Left ventricle myocardium inferior (tissue), 1 donor: Measurements from ENCODE around the gene AZU1. TPM values are rescaled to one million over a fixed set of nuclear protein-coding genes. Genes with fewer than 3 reads are reported as not detected.

Experiments
- DNase-seq: peaks from one replicate; pipeline ENCODE4 v3.0.0-alpha.2; 2020
- H3K27ac ChIP-seq: fragments of 200-600 bp; replicated peaks from 2 replicates; pipeline ENCODE4 v1.8.0; 2021
- H3K27me3 ChIP-seq: fragments of 200-600 bp; 2 replicates; pipeline ENCODE4 v1.8.0; 2021; ENCODE audit warnings: low read depth
- H3K36me3 ChIP-seq: fragments of 200-600 bp; 2 replicates; pipeline ENCODE4 v1.8.0; 2021
- H3K4me1 ChIP-seq: fragments of 200-600 bp; 2 replicates; pipeline ENCODE4 v1.8.0; 2021
- H3K4me3 ChIP-seq: fragments of 200-600 bp; 2 replicates; pipeline ENCODE4 v1.8.0; 2021; ENCODE audit warnings: mild to moderate bottlenecking, moderate library complexity
- H3K9me3 ChIP-seq: fragments of 200-600 bp; replicated peaks from 2 replicates; pipeline ENCODE4 v1.8.0; 2021
- CTCF ChIP-seq: fragments of 200-600 bp; IDR thresholded peaks from 2 replicates; pipeline ENCODE4 v1.8.0; 2021; ENCODE audit warnings: antibody characterized with exemption, mild to moderate bottlenecking, borderline replicate concordance
- intact Hi-C: fragments of 100-400 bp; cut with micrococcal nuclease; formaldehyde crosslinking; loops from one replicate; pipeline ENCODE4 v1.11.0; 2022
- long read RNA-seq: library from polyadenylated mRNA; unstranded; transcript quantifications from one replicate; pipeline ENCODE4 v2.0.0, GENCODE V29; 2021
- total RNA-seq: library from RNA; stranded (reverse); fragmentation: NEBNext Ultra II Directional; extraction: Animal tissue kit (Norgen Biotek cat#: 25700); gene quantifications from one replicate; pipeline ENCODE4 v1.2.1, GENCODE V29; 2021
- donor health status: DM: no; HTN: yes; CAD: no; lungs with severe emphysema.

AZU1 gene
- total RNA-seq = not detected
- long read RNA-seq = 0 reads

GRCh38 chr19:827710-828321, at the start of gene AZU1:
Gene AZU1, plus strand, starts transcription at chr19:827837. Its CDS starts 10 bp downstream, at chr19:827847.
- H3K9me3 ChIP-seq = no peaks in the 10 kb centered on the region
- intact Hi-C loops = no loop called here
- peaks cover 62% of the 10 kb centered on the region for H3K27me3 ChIP-seq
- no peaks in the 10 kb centered on the region for H3K36me3 ChIP-seq
- DNase-seq = no peak
- no peak within 1 kb of the TSS for H3K4me3 ChIP-seq
- H3K27ac ChIP-seq = no peak within 1 kb of the TSS
- TF ChIP-seq CTCF = no peak
- H3K4me1 ChIP-seq = no peaks in the 10 kb centered on the region

DNA sequence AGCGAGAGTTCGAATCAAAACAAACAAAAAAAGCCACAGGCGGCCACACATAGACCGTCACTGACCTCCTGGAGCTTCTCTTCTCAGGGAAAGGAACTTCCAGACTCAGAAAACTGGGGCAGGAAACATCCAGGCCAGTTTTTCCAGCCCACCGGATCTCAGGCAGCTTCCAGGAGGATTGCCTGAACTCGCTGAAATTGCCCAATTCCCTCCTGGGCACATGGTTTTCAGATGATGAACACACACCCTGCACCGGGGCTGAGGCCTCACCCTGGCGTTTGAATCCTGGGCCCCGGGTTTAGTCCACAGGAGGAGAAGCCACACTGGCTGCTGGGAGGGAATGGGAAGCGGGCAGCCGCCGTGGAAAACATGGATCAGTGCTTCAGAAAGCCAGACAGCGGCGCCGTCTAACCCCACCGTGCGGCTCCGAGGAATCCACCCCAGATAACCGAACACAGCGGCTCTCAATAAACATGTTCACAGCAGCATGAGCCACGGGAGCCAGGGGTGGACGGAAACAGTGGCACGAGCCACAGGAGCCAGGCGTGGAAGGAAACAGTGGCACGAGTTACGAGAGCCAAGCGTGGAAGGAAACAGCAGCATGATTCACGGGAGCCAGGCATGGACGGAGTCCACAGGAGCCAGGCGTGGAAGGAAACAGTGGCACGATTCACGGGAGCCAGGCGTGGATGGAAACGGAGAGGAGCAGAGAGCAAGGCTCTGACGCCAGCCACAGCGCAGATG, 48.6 kb upstream of the AZU1 start:
- H3K9me3 ChIP-seq = no peaks in the 10 kb centered on the region
- peaks cover 35% of the 10 kb centered on the region for H3K4me1 ChIP-seq
- no peak for TF ChIP-seq CTCF
- no peak for DNase-seq
- H3K36me3 ChIP-seq = no peaks in the 10 kb centered on the region
- peak overlapping the region; percentile 76 for H3K27ac ChIP-seq
- intact Hi-C loops = no loop called here
- H3K27me3 ChIP-seq = peaks cover 16% of the 10 kb centered on the region
- peak overlapping the region; percentile 42 for H3K4me3 ChIP-seq

GRCh38 chr19:780935-781334, 46.7 kb upstream of the AZU1 start:
- TF ChIP-seq CTCF = no peak
- H3K27me3 ChIP-seq = peaks cover 16% of the 10 kb centered on the region
- no peak for DNase-seq
- peak overlapping the region; percentile 91 for H3K27ac ChIP-seq
- H3K36me3 ChIP-seq = no peaks in the 10 kb centered on the region
- peak overlapping the region; percentile 61 for H3K4me3 ChIP-seq
- H3K4me1 ChIP-seq = peaks cover 44% of the 10 kb centered on the region
- no peaks in the 10 kb centered on the region for H3K9me3 ChIP-seq
- intact Hi-C loops = no loop called here

DNA sequence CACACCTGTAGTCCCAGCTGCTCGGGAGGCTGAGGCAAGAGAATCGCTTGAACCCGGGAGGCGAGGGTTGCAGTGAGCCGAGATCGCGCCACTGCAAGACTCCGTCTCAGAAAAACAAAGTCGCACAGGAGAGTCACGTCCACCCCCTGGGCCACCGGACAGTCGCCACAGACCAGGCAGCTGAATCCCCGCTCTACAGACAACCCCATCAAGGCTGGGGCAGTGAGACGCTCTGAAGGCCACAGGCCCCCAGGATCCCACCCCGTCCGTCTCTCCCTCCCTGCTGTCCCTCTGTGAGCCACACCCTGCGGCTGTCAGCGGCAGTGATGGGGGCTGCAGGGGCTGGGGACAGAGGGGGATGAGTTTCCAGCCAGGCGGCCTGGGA, 45.8 kb upstream of the AZU1 start:
- no peak for TF ChIP-seq CTCF
- H3K36me3 ChIP-seq = no peaks in the 10 kb centered on the region
- H3K27me3 ChIP-seq = peaks cover 16% of the 10 kb centered on the region
- peaks cover 44% of the 10 kb centered on the region for H3K4me1 ChIP-seq
- intact Hi-C loops = no loop called here
- H3K27ac ChIP-seq = peak overlapping the region; percentile 91
- no peaks in the 10 kb centered on the region for H3K9me3 ChIP-seq
- H3K4me3 ChIP-seq = peak overlapping the region; percentile 61
- no peak for DNase-seq

GRCh38 chr19:782185-782877, 45.3 kb upstream of the AZU1 start:
- no peak for TF ChIP-seq CTCF
- no peak for DNase-seq
- H3K27ac ChIP-seq = peak overlapping the region; percentile 91
- H3K9me3 ChIP-seq = no peaks in the 10 kb centered on the region
- H3K27me3 ChIP-seq = peaks cover 16% of the 10 kb centered on the region
- intact Hi-C loops = no loop called here
- peak overlapping the region; percentile 61 for H3K4me3 ChIP-seq
- peaks cover 44% of the 10 kb centered on the region for H3K4me1 ChIP-seq
- H3K36me3 ChIP-seq = no peaks in the 10 kb centered on the region
